GM23248 (cell line): ENCODE results near the gene ZNF225.

Experiments
- EZH2 ChIP-seq: fragments of 200-600 bp; sonication (generic); IDR thresholded peaks from 2 replicates; pipeline ENCODE4 v1.6.1; 2018; ENCODE audit warnings: antibody characterized with exemption, mild to moderate bottlenecking; ENCODE audit not compliant: insufficient read depth, poor library complexity, severe bottlenecking
- EZH2phosphoT487 ChIP-seq: fragments of 200-600 bp; sonication (generic); IDR thresholded peaks from 2 replicates; pipeline ENCODE4 v1.6.1; 2018; ENCODE audit warnings: antibody characterized with exemption, moderate library complexity, mild to moderate bottlenecking, low read depth; ENCODE audit not compliant: insufficient read depth

DNA sequence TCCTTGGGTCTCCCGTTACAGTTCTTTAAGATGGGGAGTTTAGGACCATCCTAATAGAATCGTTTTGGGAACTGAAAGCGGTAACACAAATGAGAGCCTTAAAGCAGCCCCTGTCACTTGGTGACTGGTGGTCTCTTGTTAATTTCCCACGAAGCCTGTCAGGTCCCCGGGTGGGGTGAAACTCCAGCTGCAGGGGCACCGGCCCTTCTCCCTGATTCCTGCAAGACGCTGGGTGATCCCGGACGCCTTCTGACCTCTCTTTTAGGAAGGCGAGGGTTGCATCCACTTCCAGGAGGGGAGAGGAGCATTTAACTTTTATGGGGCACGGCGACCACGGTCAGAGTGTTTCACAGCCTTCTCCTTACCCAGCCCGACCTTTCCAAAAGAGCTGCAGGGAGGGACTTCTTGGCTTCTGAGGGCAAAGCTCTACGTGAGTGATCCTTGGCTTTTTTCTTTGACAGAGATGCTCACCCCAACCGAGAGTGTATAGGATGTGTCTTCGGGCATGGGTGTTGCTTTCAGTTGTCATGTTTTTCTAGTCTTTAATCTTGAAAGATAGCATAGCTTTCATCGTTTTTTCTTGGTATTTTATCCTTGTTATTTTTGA lies 688 bp downstream of the ZNF225 start:
- TF ChIP-seq EZH2 (no peak), EZH2phosphoT487 (no peak)
